Measurements from ENCODE around the gene HARS1. TPM values are rescaled to one million over a fixed set of nuclear protein-coding genes. Genes with fewer than 3 reads are reported as not detected.
"Not testable (repeated sequence)": the region's sequence is repeated elsewhere in the genome, so short reads cannot be mapped to it uniquely, and the experiment has no call there.

HARS1 gene
- total RNA-seq, 1 experiment from 2014 or later, result 52.0 TPM

DNA sequence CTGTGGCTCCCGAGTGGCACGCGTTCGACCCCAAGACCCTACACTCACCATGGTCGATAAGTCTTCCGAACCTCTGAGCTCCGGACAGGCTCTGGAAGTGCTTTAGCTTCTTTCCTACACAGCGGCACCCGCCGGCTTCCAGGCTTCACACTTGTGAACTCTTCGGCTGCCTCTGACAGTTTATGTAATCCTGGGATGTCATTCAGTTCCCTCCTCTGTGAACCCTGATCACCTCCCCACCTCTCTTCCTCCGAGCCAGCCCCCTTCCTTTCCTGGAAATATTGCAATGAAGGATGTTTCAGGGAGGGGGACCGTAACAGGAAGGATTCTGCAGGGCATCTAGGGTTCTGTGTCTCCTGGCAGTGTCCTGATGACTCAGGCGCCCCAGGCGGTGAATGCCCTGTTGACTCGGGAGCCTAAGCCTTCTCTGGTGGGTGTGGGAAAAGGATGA, 58.1 kb downstream of the HARS1 start, which contains the start of gene CD14:
TSS of gene CD14 (minus strand) at position 155 of the 451 bp plus-strand sequence. CDS start at position 51, 104 bp downstream.
- peak; percentile 74 for DNase-seq (ENCODE audit: low read depth)

GRCh38 chr5:140632366-140633020, 58.7 kb downstream of the HARS1 start:
- peak; percentile 5 for DNase-seq (ENCODE audit: low read depth)

GRCh38 chr5:140631831-140632365, 59.3 kb downstream of the HARS1 start:
- DNase-seq (ENCODE audit: low read depth), result no peak

- no peak for DNase-seq (ENCODE audit: low read depth)
These were observed 60.1 kb downstream of the HARS1 start for GRCh38 chr5:140631036-140631417.

- peak; percentile 30 for DNase-seq (ENCODE audit: low read depth)
These were observed 60.7 kb downstream of the HARS1 start for GRCh38 chr5:140630292-140631035.

DNA sequence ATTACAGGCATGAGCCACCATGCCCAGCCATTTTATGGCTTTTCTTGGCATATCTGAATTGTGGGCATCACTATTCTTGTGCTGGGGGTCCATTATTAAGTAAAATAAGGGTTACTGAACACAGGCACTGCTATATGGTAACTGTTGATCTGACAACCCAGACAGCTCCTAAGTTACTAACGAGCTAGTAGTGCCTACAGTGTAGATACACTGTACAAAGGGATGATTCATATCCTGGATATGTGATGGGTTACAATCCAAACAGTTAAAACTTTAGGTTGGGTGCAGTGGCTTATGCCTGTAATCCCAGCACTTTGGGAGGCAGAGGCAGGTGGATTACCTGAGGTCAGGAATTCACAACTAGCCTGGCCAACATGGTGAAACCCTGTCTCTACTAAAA, 62.5 kb downstream of the HARS1 start:
- no peak for DNase-seq (ENCODE audit: low read depth)

DNA sequence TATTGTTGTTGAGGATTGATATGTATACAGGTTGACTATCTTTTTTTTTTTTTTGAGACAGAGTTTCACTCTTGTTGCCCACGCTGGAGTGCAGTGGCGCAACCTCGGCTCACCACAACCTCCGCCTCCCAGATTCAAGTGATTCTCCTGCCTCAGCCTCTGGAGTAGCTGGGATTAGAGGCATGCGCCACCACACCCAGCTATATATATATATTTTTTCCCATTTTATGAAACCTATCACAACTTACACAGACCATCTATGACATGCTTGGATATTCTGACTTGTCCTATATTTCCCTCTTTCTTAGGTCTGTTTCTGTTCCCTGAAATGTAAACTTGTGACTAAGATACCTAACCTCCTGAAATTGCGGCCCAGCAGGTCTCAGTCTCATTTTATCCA, 63.2 kb downstream of the HARS1 start:
- no peak for DNase-seq (ENCODE audit: low read depth)

- DNase-seq (ENCODE audit: low read depth), result not testable (repeated sequence)
These were observed 66.3 kb downstream of the HARS1 start for GRCh38 chr5:140624886-140625285.

Other genes starting within 250 kb of the HARS1 start
- not detected in 2 replicates for gene EIF4EBP3, start 143.7 kb downstream of the HARS1 start, total RNA-seq (2014; rRNA removed; shearing (Covaris generic))
- 47.7 and 57.1 TPM in 2 replicates for gene SRA1, start 133.9 kb downstream of the HARS1 start, total RNA-seq (2014; rRNA removed; shearing (Covaris generic))
- 2.3 and 5.0 TPM in 2 replicates for gene APBB3, start 126.8 kb downstream of the HARS1 start, total RNA-seq (2014; rRNA removed; shearing (Covaris generic))
- 20.8 and 23.7 TPM in 2 replicates for gene SLC35A4, start 126.5 kb downstream of the HARS1 start, total RNA-seq (2014; rRNA removed; shearing (Covaris generic))
- 0.20 and 0.96 TPM in 2 replicates for gene CD14, start 58.2 kb downstream of the HARS1 start, total RNA-seq (2014; rRNA removed; shearing (Covaris generic))
- gene TMCO6, start 51.9 kb downstream of the HARS1 start, total RNA-seq (2014; rRNA removed; shearing (Covaris generic)), result 6.8 and 9.2 TPM in 2 replicates
- 106 and 116 TPM in 2 replicates for gene NDUFA2, start 43.7 kb downstream of the HARS1 start, total RNA-seq (2014; rRNA removed; shearing (Covaris generic))
- 93.8 and 130 TPM in 2 replicates for gene IK, start 43.5 kb downstream of the HARS1 start, total RNA-seq (2014; rRNA removed; shearing (Covaris generic))
- gene WDR55, start 26.5 kb downstream of the HARS1 start, total RNA-seq (2014; rRNA removed; shearing (Covaris generic)), result 11.2 and 15.4 TPM in 2 replicates
- gene DND1, start 17.8 kb downstream of the HARS1 start, total RNA-seq (2014; rRNA removed; shearing (Covaris generic)), result 0.10 and 0.12 TPM in 2 replicates
- gene HARS2, start 85 bp upstream of the HARS1 start, total RNA-seq (2014; rRNA removed; shearing (Covaris generic)), result 22.6 and 25.5 TPM in 2 replicates
- gene ZMAT2, start 9.1 kb upstream of the HARS1 start, total RNA-seq (2014; rRNA removed; shearing (Covaris generic)), result 44.6 and 45.5 TPM in 2 replicates
- under 0.01 TPM in 1 of 2 replicates, not detected in the other for gene PCDHA1, start 94.8 kb upstream of the HARS1 start, total RNA-seq (2014; rRNA removed; shearing (Covaris generic))
- not detected in 2 replicates for gene PCDHA2, start 103.5 kb upstream of the HARS1 start, total RNA-seq (2014; rRNA removed; shearing (Covaris generic))
- not detected in 2 replicates for gene PCDHA3, start 109.7 kb upstream of the HARS1 start, total RNA-seq (2014; rRNA removed; shearing (Covaris generic))
- under 0.01 and 0.12 TPM in 2 replicates for gene PCDHA4, start 115.7 kb upstream of the HARS1 start, total RNA-seq (2014; rRNA removed; shearing (Covaris generic))
- gene PCDHA5, start 130.2 kb upstream of the HARS1 start, total RNA-seq (2014; rRNA removed; shearing (Covaris generic)), result 0.12 TPM in 1 of 2 replicates, not detected in the other
- gene PCDHA6, start 136.6 kb upstream of the HARS1 start, total RNA-seq (2014; rRNA removed; shearing (Covaris generic)), result 0.10 and 0.12 TPM in 2 replicates
- 0.88 and 1.1 TPM in 2 replicates for gene PCDHA7, start 142.9 kb upstream of the HARS1 start, total RNA-seq (2014; rRNA removed; shearing (Covaris generic))
- gene PCDHA8, start 149.8 kb upstream of the HARS1 start, total RNA-seq (2014; rRNA removed; shearing (Covaris generic)), result 0.10 and 0.12 TPM in 2 replicates
- not detected in 2 replicates for gene PCDHA9, start 157.0 kb upstream of the HARS1 start, total RNA-seq (2014; rRNA removed; shearing (Covaris generic))
- gene PCDHA10, start 164.5 kb upstream of the HARS1 start, total RNA-seq (2014; rRNA removed; shearing (Covaris generic)), result not detected in 2 replicates
- not detected in 2 replicates for gene PCDHA11, start 177.6 kb upstream of the HARS1 start, total RNA-seq (2014; rRNA removed; shearing (Covaris generic))
- gene PCDHA12, start 183.9 kb upstream of the HARS1 start, total RNA-seq (2014; rRNA removed; shearing (Covaris generic)), result not detected in 2 replicates
- not detected in 2 replicates for gene PCDHA13, start 190.8 kb upstream of the HARS1 start, total RNA-seq (2014; rRNA removed; shearing (Covaris generic))
- gene PCDHAC1, start 234.9 kb upstream of the HARS1 start, total RNA-seq (2014; rRNA removed; shearing (Covaris generic)), result not detected in 2 replicates